HL-60 (cell line): ENCODE data around the gene TFRC.
"Not testable (repeated sequence)": the region's sequence is repeated elsewhere in the genome, so short reads cannot be mapped to it uniquely, and the experiment has no call there.

Experiments used
- DNase-seq, 2 experiments: peaks; one replicate each; pipeline ENCODE4 v3.0.0-alpha.2; 2010 to 2020; ENCODE audit warnings: low read depth in 1 of 2, low spot score in 1 of 2
- H3K27ac ChIP-seq: fragments of 250-450 bp; sonication (Bioruptor Pico); replicated peaks from 2 replicates; pipeline ENCODE4 v1.5.1; 2020; ENCODE audit warnings: mild to moderate bottlenecking, moderate library complexity
- H3K27me3 ChIP-seq: fragments of 250-450 bp; sonication (Bioruptor Pico); 2 replicates; pipeline ENCODE4 v1.5.1; 2021; ENCODE audit warnings: mild to moderate bottlenecking, moderate library complexity; ENCODE audit not compliant: insufficient read depth, poor library complexity, severe bottlenecking
- H3K4me3 ChIP-seq: replicated peaks from 2 replicates; pipeline ENCODE4 v1.5.1; 2011; ENCODE audit warnings: mild to moderate bottlenecking, control low read depth, low read length; ENCODE audit not compliant: insufficient read depth
- CTCF ChIP-seq: IDR thresholded peaks from one replicate; pipeline ENCODE4 v1.5.1; 2011; ENCODE audit warnings: low read length, control low read depth, inconsistent platforms; ENCODE audit not compliant: insufficient read depth
- GABPA ChIP-seq: IDR thresholded peaks from 2 replicates; pipeline ENCODE4 v1.6.1; 2012; ENCODE audit warnings: low read depth
- POLR2AphosphoS5 ChIP-seq: IDR thresholded peaks from 2 replicates; pipeline ENCODE4 v1.6.1; 2012; ENCODE audit warnings: low read depth
- REST ChIP-seq: IDR thresholded peaks from 2 replicates; pipeline ENCODE4 v1.6.1; 2012; ENCODE audit warnings: low read depth; ENCODE audit not compliant: insufficient replicate concordance
- SPI1 ChIP-seq: IDR thresholded peaks from 2 replicates; pipeline ENCODE4 v1.6.1; 2012; ENCODE audit warnings: low read depth, mild to moderate bottlenecking, borderline replicate concordance

TFRC gene

GRCh38 chr3:196042673-196043072, 39.2 kb downstream of the TFRC start:
- TF ChIP-seq SPI1 (no peak), CTCF (no peak), REST (no peak)
- no peak for DNase-seq
- Histone ChIP-seq H3K27ac (no peak overlapping the region), H3K27me3 (no peaks in the 10 kb centered on the region), H3K4me3 (no peak overlapping the region)

DNA sequence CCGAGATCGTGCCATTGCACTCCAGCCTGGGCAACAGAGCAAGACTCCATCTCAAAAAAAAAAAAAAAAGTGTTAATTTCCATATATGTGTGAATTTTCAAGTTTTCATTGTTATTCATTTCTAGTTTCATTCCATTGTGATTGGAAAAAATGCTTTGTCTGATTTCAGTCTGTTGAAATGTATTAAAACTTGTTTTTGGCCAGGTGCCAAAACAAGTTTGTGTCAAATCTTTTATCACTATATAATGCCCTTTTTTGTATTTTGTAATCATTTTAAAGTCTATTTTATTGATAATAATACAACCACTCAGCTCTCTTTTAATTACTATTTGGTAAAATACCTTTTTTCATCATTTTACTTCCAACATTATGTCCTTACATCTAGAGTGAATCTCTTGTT, 42.5 kb downstream of the TFRC start:
- no peak for DNase-seq
- H3K27ac ChIP-seq: no peak overlapping the region
- H3K4me3 ChIP-seq: no peak overlapping the region
- no peaks in the 10 kb centered on the region for H3K27me3 ChIP-seq
- TF ChIP-seq REST (no peak), SPI1 (no peak), POLR2AphosphoS5 (no peak), CTCF (no peak), GABPA (no peak)

- peak in 1 of 2 experiments; percentile 48 for DNase-seq
- H3K27me3 ChIP-seq, H3K27ac ChIP-seq, H3K4me3 ChIP-seq: not testable (repeated sequence)
Measured at GRCh38 chr3:196026059-196026458, 55.8 kb downstream of the TFRC start.

- H3K27me3 ChIP-seq: no peaks in the 10 kb centered on the region
- H3K27ac ChIP-seq: no peak overlapping the region
- no peak for TF ChIP-seq REST
- TF ChIP-seq CTCF: no peak
- TF ChIP-seq POLR2AphosphoS5: no peak
- TF ChIP-seq GABPA: no peak
- TF ChIP-seq SPI1: no peak
- no peak for DNase-seq
- H3K4me3 ChIP-seq: no peak overlapping the region
Measured at GRCh38 chr3:196024968-196025367, 56.9 kb downstream of the TFRC start.
